Measurements from ENCODE around the gene USP54. TPM values are rescaled to one million over a fixed set of nuclear protein-coding genes. Genes with fewer than 3 reads are reported as not detected.

The USP54 gene
- total and polyA plus RNA-seq, 9 of the 15 experiments (the other 6 are each of a cell fraction or from before 2014, with no cell fraction given): 3.8 to 40.1 (median 16.9) TPM

DNA sequence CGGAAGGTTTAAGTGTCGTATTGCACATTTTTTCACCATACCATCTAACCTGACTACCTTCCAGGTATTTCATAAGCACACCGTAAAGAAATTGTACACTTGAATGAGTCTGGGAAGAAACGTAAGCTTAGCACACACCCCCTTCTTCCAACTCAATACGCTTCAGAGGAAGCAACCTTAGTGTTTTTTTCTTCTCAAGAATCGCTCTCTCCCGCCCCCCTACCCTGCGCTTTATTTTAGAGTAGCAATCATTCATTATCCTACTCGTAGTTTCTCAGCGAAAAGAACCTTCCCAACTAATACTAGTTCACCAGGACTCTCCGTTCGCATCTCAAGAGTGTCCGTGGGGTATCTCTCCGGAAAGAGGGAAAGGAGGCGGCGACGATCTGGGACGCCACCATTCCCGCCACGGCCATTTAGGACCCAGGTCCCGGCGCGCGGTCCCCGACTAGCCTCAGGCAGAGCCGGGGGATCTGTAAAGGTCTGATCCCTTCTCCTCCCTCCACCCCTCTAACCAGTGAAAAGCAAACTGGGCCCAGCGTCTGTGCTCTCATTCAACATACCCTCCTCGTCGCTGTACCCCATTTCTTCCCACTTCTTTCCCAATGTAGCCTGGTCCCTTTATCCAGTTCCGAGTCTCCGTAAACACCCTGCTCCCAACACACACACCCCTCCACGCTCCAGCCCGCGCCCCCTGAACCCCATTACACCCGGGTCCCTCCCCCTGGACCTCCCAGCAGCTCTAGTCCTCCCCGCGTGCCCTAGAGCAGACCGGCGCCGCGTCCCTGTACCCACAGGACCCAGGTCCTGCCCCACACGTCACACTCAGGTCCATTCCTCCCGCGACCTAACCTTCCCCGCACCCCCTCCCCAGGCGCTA is 34.1 kb upstream of the USP54 start (continued):
- TF ChIP-seq, protein P1, sequence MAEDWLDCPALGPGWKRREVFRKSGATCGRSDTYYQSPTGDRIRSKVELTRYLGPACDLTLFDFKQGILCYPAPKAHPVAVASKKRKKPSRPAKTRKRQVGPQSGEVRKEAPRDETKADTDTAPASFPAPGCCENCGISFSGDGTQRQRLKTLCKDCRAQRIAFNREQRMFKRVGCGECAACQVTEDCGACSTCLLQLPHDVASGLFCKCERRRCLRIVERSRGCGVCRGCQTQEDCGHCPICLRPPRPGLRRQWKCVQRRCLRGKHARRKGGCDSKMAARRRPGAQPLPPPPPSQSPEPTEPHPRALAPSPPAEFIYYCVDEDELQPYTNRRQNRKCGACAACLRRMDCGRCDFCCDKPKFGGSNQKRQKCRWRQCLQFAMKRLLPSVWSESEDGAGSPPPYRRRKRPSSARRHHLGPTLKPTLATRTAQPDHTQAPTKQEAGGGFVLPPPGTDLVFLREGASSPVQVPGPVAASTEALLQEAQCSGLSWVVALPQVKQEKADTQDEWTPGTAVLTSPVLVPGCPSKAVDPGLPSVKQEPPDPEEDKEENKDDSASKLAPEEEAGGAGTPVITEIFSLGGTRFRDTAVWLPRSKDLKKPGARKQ (CRISPR knock-in tag; IDR thresholded peaks at IDR 0.05): no peak
- TF ChIP-seq WHSC1 (IDR thresholded peaks at IDR 0.05; ENCODE audit: low read length) (no peak), ZFP36 (IDR thresholded peaks at IDR 0.05; ENCODE audit: low read depth, low read length, partially characterized antibody) (no peak), SMC3 (conservative IDR thresholded peaks at IDR 0.05; ENCODE audit: insufficient read depth, low read depth, low read length) (no peak), BHLHE40 (IDR thresholded peaks at IDR 0.05; ENCODE audit: low read length) (no peak), ZNF384 (IDR thresholded peaks at IDR 0.05; ENCODE audit: low read depth, low read length) (peak; percentile 50; the same call in 1 of the 2 replicates), XRCC5 (IDR thresholded peaks at IDR 0.05; ENCODE audit: low read depth, low read length) (no peak), HCFC1 (IDR thresholded peaks at IDR 0.05; ENCODE audit: low read depth, low read length) (no peak), CAMTA2 (CRISPR knock-in tag; conservative IDR thresholded peaks at IDR 0.05) (no peak), HMG20A (CRISPR knock-in tag; conservative IDR thresholded peaks at IDR 0.05) (no peak), NR3C1 (CRISPR knock-in tag; IDR thresholded peaks at IDR 0.05) (no peak), ZNF124 (CRISPR knock-in tag; IDR thresholded peaks at IDR 0.05) (0 out of 2 replicates have a peak, but pooled peaks have one; percentile 46)
- TF ChIP-seq, protein P2, sequence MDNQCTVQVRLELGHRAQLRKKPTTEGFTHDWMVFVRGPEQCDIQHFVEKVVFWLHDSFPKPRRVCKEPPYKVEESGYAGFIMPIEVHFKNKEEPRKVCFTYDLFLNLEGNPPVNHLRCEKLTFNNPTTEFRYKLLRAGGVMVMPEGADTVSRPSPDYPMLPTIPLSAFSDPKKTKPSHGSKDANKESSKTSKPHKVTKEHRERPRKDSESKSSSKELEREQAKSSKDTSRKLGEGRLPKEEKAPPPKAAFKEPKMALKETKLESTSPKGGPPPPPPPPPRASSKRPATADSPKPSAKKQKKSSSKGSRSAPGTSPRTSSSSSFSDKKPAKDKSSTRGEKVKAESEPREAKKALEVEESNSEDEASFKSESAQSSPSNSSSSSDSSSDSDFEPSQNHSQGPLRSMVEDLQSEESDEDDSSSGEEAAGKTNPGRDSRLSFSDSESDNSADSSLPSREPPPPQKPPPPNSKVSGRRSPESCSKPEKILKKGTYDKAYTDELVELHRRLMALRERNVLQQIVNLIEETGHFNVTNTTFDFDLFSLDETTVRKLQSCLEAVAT (IDR thresholded peaks at IDR 0.05): peak; percentile 45 to 51; a peak in 1 of 4 replicates
- TF ChIP-seq, protein P3, sequence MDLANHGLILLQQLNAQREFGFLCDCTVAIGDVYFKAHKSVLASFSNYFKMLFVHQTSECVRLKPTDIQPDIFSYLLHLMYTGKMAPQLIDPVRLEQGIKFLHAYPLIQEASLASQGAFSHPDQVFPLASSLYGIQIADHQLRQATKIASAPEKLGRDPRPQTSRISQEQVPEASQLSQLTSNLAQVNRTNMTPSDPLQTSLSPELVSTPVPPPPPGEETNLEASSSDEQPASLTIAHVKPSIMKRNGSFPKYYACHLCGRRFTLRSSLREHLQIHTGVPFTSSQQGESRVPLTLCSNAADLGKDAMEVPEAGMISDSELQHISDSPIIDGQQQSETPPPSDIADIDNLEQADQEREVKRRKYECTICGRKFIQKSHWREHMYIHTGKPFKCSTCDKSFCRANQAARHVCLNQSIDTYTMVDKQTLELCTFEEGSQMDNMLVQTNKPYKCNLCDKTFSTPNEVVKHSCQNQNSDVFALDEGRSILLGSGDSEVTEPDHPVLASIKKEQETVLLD (IDR thresholded peaks at IDR 0.05): peak; percentile 48
- TF ChIP-seq, protein P4, sequence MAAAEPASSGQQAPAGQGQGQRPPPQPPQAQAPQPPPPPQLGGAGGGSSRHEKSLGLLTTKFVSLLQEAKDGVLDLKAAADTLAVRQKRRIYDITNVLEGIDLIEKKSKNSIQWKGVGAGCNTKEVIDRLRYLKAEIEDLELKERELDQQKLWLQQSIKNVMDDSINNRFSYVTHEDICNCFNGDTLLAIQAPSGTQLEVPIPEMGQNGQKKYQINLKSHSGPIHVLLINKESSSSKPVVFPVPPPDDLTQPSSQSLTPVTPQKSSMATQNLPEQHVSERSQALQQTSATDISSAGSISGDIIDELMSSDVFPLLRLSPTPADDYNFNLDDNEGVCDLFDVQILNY (CRISPR knock-in tag; IDR thresholded peaks at IDR 0.05): no peak
- TF ChIP-seq, protein P5, sequence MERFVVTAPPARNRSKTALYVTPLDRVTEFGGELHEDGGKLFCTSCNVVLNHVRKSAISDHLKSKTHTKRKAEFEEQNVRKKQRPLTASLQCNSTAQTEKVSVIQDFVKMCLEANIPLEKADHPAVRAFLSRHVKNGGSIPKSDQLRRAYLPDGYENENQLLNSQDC (CRISPR knock-in tag; IDR thresholded peaks at IDR 0.05): no peak
- TF ChIP-seq, protein P6, sequence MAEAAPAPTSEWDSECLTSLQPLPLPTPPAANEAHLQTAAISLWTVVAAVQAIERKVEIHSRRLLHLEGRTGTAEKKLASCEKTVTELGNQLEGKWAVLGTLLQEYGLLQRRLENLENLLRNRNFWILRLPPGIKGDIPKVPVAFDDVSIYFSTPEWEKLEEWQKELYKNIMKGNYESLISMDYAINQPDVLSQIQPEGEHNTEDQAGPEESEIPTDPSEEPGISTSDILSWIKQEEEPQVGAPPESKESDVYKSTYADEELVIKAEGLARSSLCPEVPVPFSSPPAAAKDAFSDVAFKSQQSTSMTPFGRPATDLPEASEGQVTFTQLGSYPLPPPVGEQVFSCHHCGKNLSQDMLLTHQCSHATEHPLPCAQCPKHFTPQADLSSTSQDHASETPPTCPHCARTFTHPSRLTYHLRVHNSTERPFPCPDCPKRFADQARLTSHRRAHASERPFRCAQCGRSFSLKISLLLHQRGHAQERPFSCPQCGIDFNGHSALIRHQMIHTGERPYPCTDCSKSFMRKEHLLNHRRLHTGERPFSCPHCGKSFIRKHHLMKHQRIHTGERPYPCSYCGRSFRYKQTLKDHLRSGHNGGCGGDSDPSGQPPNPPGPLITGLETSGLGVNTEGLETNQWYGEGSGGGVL (CRISPR knock-in tag; IDR thresholded peaks at IDR 0.05): no peak
- TF ChIP-seq, protein P7, sequence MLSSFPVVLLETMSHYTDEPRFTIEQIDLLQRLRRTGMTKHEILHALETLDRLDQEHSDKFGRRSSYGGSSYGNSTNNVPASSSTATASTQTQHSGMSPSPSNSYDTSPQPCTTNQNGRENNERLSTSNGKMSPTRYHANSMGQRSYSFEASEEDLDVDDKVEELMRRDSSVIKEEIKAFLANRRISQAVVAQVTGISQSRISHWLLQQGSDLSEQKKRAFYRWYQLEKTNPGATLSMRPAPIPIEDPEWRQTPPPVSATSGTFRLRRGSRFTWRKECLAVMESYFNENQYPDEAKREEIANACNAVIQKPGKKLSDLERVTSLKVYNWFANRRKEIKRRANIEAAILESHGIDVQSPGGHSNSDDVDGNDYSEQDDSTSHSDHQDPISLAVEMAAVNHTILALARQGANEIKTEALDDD (IDR thresholded peaks at IDR 0.05): no peak; the same call in 1 of the 2 replicates

Data from K562 (cell line).